Parathyroid adenoma (tissue), 2 donors: ENCODE measurements around the gene MYO1D.

Experiments
- H2AFZ ChIP-seq: fragments of 300-600 bp; sonication (generic); one replicate; pipeline ENCODE4 v1.7.0; 2017; ENCODE audit warnings: antibody characterized with exemption, mild to moderate bottlenecking
- H3K27ac ChIP-seq: fragments of 300-600 bp; sonication (generic); one replicate; pipeline ENCODE4 v1.7.0; 2017
- H3K27me3 ChIP-seq: fragments of 300-600 bp; sonication (generic); one replicate; pipeline ENCODE4 v1.7.0; 2017; ENCODE audit warnings: low read length; ENCODE audit not compliant: control insufficient read depth, insufficient read depth
- H3K36me3 ChIP-seq: fragments of 300-600 bp; sonication (generic); one replicate; pipeline ENCODE4 v1.7.0; 2017; ENCODE audit warnings: low read length; ENCODE audit not compliant: control insufficient read depth, insufficient read depth
- H3K4me1 ChIP-seq: fragments of 300-600 bp; sonication (generic); one replicate; pipeline ENCODE4 v1.7.0; 2017; ENCODE audit warnings: control low read depth
- H3K4me2 ChIP-seq: fragments of 300-600 bp; sonication (generic); one replicate; pipeline ENCODE4 v1.7.0; 2017; ENCODE audit warnings: low read length
- H3K4me3 ChIP-seq: fragments of 300-600 bp; sonication (generic); one replicate; pipeline ENCODE4 v1.7.0; 2017; ENCODE audit warnings: low read depth, low read length
- H3K79me2 ChIP-seq: fragments of 300-600 bp; sonication (generic); one replicate; pipeline ENCODE4 v1.7.0; 2017; ENCODE audit warnings: control low read depth
- H3K9ac ChIP-seq: fragments of 300-600 bp; sonication (generic); one replicate; pipeline ENCODE4 v1.7.0; 2017; ENCODE audit warnings: mild to moderate bottlenecking
- H3K9me3 ChIP-seq: fragments of 300-600 bp; sonication (generic); one replicate; pipeline ENCODE4 v1.7.0; 2017; ENCODE audit warnings: low read length; ENCODE audit not compliant: control insufficient read depth
- TF ChIP-seq, protein P1 (sequence below): fragments of 300-600 bp; sonication (generic); IDR thresholded peaks from one replicate; pipeline ENCODE4 v1.7.0; 2017; ENCODE audit warnings: antibody characterized with exemption, mild to moderate bottlenecking
- donor health status: primary hyperparathyroidism.

The MYO1D gene

DNA sequence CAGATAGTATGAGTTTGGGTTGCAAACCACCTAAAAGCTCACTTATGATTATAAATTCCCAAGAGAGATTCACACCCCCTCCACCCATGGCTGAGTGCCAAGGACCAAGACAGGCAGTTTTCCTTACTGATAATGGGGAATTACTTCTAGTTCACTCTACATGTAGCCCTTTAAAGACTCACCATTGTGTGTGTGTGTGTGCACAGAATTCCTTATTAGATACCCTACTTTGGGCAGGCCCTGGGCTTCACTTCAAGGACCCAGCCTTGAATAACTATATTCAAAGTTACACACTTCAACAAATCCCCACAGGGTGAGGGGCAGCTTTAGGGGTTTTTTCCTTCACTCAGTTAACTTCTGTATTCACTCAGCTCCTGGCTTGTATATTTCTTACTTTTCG is 143.5 kb downstream of the MYO1D start:
- Histone ChIP-seq H3K27ac (no peak overlapping the region), H3K36me3 (no peaks in the 10 kb centered on the region), H3K9me3 (no peaks in the 10 kb centered on the region), H3K9ac (no peak overlapping the region), H3K4me3 (no peak overlapping the region), H3K79me2 (no peaks in the 10 kb centered on the region), H3K27me3 (no peaks in the 10 kb centered on the region), H3K4me1 (no peaks in the 10 kb centered on the region), H3K4me2 (no peak overlapping the region), H2AFZ (no peak overlapping the region)
- TF ChIP-seq, protein P1, sequence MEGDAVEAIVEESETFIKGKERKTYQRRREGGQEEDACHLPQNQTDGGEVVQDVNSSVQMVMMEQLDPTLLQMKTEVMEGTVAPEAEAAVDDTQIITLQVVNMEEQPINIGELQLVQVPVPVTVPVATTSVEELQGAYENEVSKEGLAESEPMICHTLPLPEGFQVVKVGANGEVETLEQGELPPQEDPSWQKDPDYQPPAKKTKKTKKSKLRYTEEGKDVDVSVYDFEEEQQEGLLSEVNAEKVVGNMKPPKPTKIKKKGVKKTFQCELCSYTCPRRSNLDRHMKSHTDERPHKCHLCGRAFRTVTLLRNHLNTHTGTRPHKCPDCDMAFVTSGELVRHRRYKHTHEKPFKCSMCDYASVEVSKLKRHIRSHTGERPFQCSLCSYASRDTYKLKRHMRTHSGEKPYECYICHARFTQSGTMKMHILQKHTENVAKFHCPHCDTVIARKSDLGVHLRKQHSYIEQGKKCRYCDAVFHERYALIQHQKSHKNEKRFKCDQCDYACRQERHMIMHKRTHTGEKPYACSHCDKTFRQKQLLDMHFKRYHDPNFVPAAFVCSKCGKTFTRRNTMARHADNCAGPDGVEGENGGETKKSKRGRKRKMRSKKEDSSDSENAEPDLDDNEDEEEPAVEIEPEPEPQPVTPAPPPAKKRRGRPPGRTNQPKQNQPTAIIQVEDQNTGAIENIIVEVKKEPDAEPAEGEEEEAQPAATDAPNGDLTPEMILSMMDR = no peak

DNA sequence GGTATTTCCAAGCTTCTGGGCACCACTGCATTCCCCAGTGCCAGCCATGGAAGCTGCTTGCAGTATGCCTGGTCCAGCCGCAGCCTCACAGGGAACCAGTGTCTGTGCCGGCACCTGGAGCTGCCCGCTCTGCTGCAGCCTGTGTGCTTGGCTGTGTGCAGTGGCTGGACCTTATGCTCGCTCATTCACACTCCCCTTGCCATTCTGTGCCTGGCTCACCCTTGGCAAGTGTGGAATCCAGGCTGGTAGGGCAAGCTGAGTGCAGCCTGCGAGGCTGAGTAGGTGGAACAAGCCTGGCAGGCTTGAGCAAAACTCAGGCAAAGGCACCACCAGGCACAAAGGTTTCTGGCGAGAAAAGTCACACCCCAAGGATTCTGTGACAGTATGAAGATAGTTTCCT is 144.0 kb downstream of the MYO1D start:
- H3K27me3 ChIP-seq = no peaks in the 10 kb centered on the region
- H3K27ac ChIP-seq = no peak overlapping the region
- no peak overlapping the region for H2AFZ ChIP-seq
- H3K9ac ChIP-seq = no peak overlapping the region
- no peaks in the 10 kb centered on the region for H3K79me2 ChIP-seq
- H3K9me3 ChIP-seq = no peaks in the 10 kb centered on the region
- no peaks in the 10 kb centered on the region for H3K36me3 ChIP-seq
- no peak overlapping the region for H3K4me3 ChIP-seq
- TF ChIP-seq, protein P1 = no peak
- H3K4me1 ChIP-seq = no peaks in the 10 kb centered on the region
- H3K4me2 ChIP-seq = no peak overlapping the region

DNA sequence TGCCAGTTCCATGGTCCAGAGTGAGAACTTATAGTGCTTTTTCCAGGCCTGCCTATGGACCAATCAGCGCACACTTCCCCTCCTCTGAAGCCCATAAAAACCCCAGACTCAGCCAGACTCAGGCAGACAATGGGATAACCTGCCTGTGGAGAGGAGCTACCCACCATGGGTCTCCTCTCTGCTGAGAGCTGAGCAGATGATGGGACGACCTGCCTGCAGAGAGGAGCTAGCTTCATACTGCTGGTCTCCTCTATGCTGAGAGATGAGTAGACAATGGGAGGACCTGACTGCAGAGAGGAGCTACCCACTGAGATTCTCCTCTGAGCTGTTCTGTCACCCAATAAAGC is 144.7 kb downstream of the MYO1D start:
- H3K4me1 ChIP-seq = no peaks in the 10 kb centered on the region
- H3K27ac ChIP-seq = no peak overlapping the region
- no peaks in the 10 kb centered on the region for H3K27me3 ChIP-seq
- TF ChIP-seq, protein P1 = no peak
- H3K79me2 ChIP-seq = no peaks in the 10 kb centered on the region
- H3K4me3 ChIP-seq = no peak overlapping the region
- no peak overlapping the region for H2AFZ ChIP-seq
- no peak overlapping the region for H3K9ac ChIP-seq
- H3K36me3 ChIP-seq = no peaks in the 10 kb centered on the region
- no peaks in the 10 kb centered on the region for H3K9me3 ChIP-seq
- no peak overlapping the region for H3K4me2 ChIP-seq

DNA sequence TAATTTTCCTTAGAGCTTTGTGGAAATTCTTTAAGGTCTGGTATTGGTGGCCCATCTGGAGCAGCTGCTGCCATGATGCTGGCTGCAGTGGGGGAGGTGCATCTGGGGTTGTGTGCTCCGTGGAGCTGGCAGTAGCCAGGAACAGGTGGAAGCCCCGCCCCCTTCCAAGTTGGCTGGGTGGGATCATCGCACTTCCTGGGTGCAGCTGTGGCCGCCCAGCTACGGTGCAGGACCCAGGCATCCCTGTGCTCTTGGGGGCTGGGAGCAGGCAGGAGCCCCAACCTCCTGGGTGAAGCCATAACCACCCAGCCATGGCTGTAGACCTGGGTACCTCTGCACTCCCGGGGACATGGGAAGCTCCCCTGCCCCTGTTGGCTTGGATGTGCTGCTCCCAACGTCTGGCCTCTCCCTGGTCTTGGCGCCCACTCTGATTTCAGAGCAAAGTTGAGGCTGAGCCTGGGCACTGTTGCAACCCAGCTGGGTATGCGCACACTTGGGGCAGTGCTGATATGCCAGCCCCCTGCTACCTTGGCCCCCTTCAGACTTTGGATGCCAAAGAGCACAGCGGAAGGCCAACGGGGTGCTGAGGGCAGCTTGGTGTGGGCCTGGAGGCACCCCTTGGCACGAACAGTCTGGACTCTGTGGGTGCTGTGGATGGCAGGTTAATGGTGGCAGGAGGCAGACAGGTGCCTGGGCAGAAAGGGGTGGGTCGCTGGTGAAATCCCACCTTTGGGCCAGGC is 145.2 kb downstream of the MYO1D start:
- TF ChIP-seq, protein P1 = no peak
- Histone ChIP-seq H3K4me3 (no peak overlapping the region), H3K4me1 (no peaks in the 10 kb centered on the region)

DNA sequence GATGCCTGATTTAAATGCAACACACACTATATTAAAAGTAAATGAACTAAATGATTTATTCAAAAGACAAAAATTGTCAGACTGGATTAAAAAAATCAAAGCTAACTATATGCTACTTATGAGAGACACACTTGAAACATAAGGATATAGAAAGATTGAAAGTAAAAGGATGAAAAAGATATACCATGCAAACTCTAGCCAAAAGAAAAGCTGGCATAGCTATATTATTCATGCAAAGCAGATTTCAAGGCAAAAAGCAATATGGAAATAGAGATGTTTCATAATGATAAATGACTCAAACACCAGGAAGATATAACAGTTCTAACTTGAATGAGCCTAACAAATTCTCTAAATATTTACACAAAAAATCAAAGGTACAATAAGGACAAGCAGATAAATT is 149.2 kb downstream of the MYO1D start:
- Histone ChIP-seq H3K4me1 (no peaks in the 10 kb centered on the region), H3K27me3 (no peaks in the 10 kb centered on the region), H3K27ac (no peak overlapping the region), H3K79me2 (no peaks in the 10 kb centered on the region), H2AFZ (no peak overlapping the region), H3K4me3 (no peak overlapping the region), H3K36me3 (no peaks in the 10 kb centered on the region), H3K9me3 (no peaks in the 10 kb centered on the region), H3K4me2 (no peak overlapping the region), H3K9ac (no peak overlapping the region)
- TF ChIP-seq, protein P1 = no peak

More for the DNA sequence above, 145.2 kb downstream of the MYO1D start:
- Histone ChIP-seq H3K27me3 (no peaks in the 10 kb centered on the region), H3K27ac (no peak overlapping the region), H3K36me3 (no peaks in the 10 kb centered on the region), H3K9ac (no peak overlapping the region), H3K9me3 (no peaks in the 10 kb centered on the region), H3K79me2 (no peaks in the 10 kb centered on the region), H2AFZ (no peak overlapping the region), H3K4me2 (no peak overlapping the region)
